ENCODE measurements around the gene SENP3.

DNA sequence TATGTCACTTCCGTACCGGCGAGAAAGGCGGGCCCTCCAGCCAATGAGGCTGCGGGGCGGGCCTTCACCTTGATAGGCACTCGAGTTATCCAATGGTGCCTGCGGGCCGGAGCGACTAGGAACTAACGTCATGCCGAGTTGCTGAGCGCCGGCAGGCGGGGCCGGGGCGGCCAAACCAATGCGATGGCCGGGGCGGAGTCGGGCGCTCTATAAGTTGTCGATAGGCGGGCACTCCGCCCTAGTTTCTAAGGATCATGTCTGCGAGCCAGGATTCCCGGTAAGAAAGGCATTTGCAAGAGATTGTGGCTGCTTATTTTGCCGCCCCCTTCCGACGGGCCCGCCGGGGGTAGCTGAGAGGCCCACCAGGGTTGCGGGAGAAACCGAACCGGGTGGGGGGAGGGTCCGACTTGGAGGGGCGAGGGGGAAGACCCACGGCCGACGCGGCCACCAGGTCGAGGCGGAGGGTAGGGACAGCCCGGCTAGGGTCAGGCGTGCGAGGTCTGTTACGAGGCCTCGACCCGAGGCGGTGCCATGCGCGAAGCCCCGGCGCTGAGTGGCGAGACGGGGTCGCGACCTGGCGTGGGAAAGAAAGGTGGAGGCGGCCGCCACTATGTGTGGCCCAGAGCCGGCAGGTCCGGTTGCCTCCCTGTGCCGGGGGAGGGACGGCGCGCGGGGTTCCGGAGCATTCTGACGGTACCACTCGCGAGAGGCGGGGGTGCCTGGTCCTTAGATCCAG is 11.0 kb downstream of the SENP3 start:
- TF ChIP-seq, protein P1, sequence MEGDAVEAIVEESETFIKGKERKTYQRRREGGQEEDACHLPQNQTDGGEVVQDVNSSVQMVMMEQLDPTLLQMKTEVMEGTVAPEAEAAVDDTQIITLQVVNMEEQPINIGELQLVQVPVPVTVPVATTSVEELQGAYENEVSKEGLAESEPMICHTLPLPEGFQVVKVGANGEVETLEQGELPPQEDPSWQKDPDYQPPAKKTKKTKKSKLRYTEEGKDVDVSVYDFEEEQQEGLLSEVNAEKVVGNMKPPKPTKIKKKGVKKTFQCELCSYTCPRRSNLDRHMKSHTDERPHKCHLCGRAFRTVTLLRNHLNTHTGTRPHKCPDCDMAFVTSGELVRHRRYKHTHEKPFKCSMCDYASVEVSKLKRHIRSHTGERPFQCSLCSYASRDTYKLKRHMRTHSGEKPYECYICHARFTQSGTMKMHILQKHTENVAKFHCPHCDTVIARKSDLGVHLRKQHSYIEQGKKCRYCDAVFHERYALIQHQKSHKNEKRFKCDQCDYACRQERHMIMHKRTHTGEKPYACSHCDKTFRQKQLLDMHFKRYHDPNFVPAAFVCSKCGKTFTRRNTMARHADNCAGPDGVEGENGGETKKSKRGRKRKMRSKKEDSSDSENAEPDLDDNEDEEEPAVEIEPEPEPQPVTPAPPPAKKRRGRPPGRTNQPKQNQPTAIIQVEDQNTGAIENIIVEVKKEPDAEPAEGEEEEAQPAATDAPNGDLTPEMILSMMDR (conservative IDR thresholded peaks at IDR 0.05; ENCODE audit: low read depth, low read length) = no peak
- no peak for TF ChIP-seq EZH2 (IDR thresholded peaks at IDR 0.05; ENCODE audit: borderline replicate concordance, low read depth, low read length, poor library complexity, severe bottlenecking)
